GM19468 (cell line): ENCODE results near the gene FXR2.

Experiments used
- ATAC-seq: cut with Tn5 transposase; IDR thresholded peaks from one replicate; pipeline ENCODE4 v1.9.1; 2021; ENCODE audit warnings: mild to moderate bottlenecking, moderate library complexity, moderate number of reproducible peaks; ENCODE audit not compliant: unreplicated experiment; ENCODE audit errors: extremely low read depth

Gene FXR2

DNA sequence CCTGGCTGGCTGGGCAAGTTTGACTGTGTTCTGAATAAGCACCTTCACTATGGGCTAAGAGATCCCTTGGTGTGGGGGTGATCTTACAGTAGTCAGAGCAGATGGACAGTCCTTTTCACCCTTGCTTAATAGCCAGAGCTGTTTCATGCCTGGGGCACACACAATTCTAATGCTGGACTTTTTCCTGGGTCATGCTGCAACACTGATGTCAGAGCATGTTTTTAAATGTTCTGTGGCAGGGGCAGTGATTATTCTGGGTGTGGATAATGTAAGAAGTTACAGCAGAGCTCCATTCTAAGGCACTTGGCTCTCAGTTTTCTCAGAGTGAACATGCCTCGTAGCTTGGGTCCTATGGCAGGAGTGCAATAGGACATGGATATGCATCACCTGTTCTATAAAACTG lies 39.2 kb downstream of the FXR2 start:
- ATAC-seq: no peak

GRCh38 chr17:7574176-7574953 lies 40.3 kb downstream of the FXR2 start:
- ATAC-seq: no peak

GRCh38 chr17:7573324-7574080 lies 41.2 kb downstream of the FXR2 start:
- no peak for ATAC-seq

DNA sequence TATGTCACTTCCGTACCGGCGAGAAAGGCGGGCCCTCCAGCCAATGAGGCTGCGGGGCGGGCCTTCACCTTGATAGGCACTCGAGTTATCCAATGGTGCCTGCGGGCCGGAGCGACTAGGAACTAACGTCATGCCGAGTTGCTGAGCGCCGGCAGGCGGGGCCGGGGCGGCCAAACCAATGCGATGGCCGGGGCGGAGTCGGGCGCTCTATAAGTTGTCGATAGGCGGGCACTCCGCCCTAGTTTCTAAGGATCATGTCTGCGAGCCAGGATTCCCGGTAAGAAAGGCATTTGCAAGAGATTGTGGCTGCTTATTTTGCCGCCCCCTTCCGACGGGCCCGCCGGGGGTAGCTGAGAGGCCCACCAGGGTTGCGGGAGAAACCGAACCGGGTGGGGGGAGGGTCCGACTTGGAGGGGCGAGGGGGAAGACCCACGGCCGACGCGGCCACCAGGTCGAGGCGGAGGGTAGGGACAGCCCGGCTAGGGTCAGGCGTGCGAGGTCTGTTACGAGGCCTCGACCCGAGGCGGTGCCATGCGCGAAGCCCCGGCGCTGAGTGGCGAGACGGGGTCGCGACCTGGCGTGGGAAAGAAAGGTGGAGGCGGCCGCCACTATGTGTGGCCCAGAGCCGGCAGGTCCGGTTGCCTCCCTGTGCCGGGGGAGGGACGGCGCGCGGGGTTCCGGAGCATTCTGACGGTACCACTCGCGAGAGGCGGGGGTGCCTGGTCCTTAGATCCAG lies 41.9 kb downstream of the FXR2 start:
- peak; percentile 89 for ATAC-seq

GRCh38 chr17:7572338-7572587 lies 42.4 kb downstream of the FXR2 start:
- ATAC-seq: no peak

DNA sequence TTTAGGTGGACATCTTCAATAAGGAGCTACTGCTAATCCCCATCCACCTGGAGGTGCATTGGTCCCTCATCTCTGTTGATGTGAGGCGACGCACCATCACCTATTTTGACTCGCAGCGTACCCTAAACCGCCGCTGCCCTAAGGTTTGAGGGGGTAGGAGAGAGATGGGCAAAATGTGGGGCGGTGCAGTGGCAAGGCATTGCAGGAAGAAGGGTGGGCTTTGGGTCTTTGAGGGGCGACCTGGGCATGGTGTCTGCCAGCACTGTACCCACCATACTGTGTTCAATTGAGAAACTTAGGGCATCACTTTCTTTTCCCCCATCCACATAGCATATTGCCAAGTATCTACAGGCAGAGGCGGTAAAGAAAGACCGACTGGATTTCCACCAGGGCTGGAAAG lies 44.3 kb downstream of the FXR2 start:
- ATAC-seq: no peak

- ATAC-seq: no peak
Measured at GRCh38 chr17:7569571-7569970, 45.1 kb downstream of the FXR2 start.

- no peak for ATAC-seq
Measured at GRCh38 chr17:7563115-7563869, 51.4 kb downstream of the FXR2 start.

- no peak for ATAC-seq
Measured at GRCh38 chr17:7562208-7562605, 52.5 kb downstream of the FXR2 start.

DNA sequence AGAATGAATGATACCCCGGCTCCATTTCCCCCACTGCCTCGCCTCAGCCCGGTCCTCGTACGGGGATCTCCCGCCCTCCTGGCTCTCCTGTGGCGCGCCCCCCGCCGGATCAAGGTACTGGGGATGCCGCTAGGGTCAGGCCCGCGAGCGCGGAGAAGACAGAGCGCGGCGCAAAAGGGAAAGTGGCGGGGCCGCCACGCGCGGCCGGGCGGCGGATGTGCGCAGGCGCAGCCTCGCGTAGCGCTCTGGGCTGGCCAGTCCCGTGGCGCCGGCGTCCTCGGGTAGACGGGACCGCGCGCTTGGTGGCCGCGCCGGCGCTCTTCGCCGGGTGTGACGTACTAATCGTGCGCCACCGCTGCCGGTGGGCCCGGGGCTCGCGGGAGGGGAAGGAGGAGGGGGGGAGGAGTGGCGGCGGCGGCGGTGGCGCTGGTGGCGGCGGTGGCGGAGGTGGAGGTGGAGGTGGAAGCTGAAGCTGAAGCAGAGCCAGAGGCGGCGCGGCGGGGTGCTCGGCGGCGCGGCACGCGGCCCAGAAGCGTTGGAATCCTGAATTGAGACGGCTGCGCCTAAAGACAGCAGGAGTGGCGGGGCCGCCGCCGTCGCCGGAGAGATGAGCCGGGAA lies 53.0 kb downstream of the FXR2 start, which contains the start of gene SENP3:
Gene SENP3 (plus strand): TSS at position 331 of the 619 bp plus-strand sequence. CDS start 1,158 bp downstream, outside the sequence.
- ATAC-seq: peak; percentile 20

DNA sequence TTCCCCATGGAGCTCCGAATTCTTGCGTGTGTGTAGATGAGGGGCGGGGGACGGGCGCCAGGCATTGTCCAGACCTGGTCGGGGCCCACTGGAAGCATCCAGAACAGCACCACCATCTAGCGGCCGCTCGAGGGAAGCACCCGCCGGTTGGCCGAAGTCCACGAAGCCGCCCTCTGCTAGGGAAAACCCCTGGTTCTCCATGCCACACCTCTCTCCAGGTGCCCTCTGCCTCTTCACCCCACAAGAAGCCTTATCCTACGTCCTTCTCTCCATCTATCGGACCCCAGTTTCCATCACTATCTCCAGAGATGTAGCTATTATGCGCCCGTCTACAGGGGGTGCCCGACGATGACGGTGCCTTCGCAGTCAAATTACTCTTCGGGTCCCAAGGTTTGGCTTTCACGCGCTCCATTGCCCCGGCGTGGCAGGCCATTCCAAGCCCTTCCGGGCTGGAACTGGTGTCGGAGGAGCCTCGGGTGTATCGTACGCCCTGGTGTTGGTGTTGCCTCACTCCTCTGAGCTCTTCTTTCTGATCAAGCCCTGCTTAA lies 53.6 kb downstream of the FXR2 start:
- no peak for ATAC-seq

GRCh38 chr17:7560172-7561027 lies 54.3 kb downstream of the FXR2 start:
- ATAC-seq: no peak

- ATAC-seq: no peak
Measured at GRCh38 chr17:7559320-7560171, 55.2 kb downstream of the FXR2 start.

GRCh38 chr17:7558544-7559319 lies 56.0 kb downstream of the FXR2 start, which contains the start of gene TNFSF13:
TSS of gene TNFSF13 (plus strand) at chr17:7558750. CDS start at chr17:7559040, 290 bp downstream.
- no peak for ATAC-seq

DNA sequence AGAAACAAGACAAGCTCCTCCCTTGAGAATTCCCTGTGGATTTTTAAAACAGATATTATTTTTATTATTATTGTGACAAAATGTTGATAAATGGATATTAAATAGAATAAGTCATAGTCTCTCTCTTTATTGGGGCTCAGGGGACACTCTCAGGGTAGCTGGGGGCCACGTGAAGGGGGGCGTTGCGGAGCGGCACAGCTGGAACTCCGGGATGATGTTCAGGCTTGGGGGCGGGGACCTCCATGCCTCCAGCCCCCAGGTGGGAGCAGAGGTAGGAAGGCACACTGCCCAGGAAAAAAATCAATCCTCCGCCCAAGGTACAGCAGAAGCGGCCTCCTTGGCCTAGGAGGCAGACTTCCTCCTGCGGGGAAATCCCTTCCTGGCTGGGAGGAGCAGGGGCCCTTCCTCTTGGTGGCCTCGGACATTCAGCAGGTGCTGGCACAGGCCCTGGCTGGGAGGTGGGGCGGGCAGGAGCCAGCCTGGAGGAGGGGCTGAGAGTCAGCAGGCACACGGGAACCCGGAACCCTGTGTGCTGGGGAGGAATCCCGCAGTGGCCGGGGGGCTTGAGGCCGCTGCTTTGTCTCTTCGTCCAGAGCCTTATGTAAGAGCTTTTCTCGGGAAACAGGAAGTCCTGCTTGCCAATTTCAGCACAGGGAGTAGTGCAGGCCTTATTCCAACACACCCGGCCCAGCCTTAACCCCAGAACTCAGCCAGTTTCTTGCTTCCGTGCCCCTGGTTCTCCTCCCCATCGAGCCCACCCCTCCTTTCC lies 56.7 kb downstream of the FXR2 start:
- ATAC-seq: no peak

- ATAC-seq: no peak
Measured at GRCh38 chr17:7557147-7557764, 57.4 kb downstream of the FXR2 start.
